Activated CD8-positive, alpha-beta memory T cell treated with anti-CD3 and anti-CD28 coated beads, Interleukin-2, amount 50 U/mL, for 48 hours (primary cell): ENCODE data around the gene PAGE4.

Source experiments
- DNase-seq: peaks from one replicate; pipeline ENCODE4 v3.0.0-alpha.2; 2020

Gene PAGE4

DNA sequence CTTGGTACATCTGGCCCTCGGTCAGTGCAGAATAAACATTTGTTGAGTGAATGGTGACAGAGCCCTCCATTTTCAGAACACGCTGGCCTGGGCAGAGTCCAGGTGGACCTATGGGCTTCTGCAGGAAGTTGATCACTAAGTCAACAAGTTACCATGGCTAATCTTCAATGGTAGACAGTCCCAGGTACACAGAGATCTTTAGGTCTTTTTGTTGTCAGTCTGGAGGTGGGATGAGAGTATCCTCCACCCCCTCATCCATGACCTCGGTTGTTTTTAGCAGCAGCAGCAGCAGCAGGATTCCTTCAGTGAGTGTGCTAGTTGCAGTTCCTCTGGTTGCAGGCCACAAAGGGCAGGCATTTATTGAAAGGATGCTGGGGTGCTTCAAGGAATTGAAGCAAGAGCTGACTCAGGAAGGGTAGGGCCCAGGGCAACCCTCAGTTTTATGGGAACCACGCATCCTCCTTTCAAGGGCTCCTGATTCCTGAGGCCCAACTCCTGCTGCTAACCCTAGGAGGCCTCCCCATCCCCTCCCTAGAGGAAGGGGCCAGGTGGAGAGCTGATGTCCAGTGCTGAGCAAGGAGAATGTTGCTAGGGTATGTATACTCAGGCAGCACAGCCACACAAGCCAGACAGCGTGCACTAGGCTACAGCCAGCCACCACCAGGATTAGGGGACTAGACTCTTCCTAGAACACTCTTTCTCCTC lies 48.4 kb downstream of the PAGE4 start:
- DNase-seq = no peak

DNA sequence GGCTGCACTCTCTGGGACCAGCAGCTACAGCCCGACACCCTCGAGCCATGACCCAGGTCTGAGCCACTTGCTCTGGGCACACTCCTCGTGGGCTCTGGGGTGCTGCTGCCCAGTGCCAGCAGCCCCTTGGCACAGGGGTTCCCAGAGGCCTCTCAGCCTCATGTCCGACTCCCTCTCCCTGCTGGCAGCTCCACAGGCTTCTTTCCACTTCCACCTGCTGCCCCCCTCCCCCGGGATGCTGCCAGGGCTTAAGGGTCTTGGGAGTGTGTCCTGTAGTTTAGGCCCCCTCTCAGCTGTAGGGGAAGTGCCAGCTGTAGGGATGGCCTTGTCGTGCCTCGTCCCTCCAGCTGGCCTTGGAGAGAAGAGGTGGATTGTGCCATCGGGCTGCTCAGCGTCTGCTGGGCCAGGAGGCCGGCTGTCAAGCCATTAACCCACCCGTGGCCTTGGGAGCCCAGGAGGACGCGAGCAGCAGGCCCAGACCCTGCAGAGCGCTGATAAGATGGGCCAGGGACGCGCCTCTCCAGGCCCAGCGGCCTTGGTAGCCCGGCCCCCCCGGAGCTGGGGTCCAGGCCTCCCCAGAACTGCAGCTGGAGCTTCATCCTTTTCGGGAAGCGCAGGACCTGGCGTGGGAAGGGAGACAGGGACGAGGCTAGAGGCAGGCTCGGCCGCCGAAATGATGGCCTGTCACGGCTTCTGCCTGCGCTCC lies 49.2 kb downstream of the PAGE4 start:
- DNase-seq = no peak

DNA sequence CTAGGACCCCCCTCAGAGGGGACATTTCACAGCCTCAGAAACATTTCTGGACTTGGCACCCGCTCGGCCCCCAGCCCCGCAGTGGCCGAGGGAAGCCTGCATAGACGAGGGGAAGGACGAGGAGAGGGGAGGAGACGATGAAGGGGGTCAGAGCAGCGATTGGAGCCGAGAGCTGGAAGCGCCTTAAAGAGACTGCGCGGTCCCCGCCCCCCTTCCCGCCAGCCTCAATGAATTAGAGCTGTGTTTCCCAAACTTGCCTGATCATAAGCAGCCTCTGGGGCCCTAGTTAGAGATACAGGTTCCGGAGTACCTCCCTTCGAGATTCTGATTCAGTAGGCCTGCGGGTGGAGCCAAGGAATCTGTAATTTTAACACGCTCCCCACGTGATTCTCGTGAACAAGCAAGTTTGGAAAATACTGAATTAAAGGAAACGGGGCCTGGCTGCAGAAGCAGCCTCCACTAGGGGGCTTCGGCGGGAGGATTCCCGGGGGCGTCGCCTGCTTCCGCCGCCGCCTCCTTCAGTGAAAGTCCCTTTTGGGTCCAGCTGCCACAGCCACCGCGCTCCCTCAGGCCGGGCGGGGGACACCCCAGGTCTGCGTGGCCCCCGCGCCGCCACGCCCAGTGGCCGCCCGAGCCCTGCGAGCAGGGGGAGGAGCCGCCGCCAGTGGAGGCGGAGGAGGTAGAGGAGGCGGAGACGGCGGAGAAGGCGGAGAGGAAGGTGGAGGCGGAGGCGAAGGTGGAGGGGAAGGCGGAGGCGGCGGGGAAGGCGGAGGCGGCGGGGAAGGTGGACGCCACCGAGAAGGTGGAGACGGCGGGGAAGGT lies 49.9 kb downstream of the PAGE4 start, which contains the start of gene USP27X:
Gene USP27X (plus strand): TSS at position 651 of the 822 bp plus-strand sequence. CDS start 824 bp downstream, outside the sequence.
- DNase-seq = peak; percentile 78

DNA sequence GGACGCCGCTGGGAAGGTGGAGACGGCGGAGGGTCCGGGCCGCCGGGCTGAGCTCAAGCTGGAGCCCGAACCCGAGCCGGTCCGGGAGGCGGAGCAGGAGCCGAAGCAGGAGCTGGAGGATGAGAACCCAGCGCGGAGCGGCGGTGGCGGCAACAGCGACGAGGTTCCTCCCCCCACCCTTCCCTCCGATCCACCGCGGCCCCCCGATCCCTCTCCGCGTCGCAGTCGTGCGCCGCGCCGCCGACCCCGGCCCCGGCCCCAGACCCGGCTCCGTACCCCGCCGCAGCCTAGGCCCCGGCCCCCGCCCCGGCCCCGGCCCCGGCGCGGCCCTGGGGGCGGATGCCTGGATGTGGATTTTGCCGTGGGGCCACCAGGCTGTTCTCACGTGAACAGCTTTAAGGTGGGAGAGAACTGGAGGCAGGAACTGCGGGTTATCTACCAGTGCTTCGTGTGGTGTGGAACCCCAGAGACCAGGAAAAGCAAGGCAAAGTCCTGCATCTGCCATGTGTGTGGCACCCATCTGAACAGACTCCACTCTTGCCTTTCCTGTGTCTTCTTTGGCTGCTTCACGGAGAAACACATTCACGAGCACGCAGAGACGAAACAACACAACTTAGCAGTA lies 50.7 kb downstream of the PAGE4 start:
- peak; percentile 51 for DNase-seq

DNA sequence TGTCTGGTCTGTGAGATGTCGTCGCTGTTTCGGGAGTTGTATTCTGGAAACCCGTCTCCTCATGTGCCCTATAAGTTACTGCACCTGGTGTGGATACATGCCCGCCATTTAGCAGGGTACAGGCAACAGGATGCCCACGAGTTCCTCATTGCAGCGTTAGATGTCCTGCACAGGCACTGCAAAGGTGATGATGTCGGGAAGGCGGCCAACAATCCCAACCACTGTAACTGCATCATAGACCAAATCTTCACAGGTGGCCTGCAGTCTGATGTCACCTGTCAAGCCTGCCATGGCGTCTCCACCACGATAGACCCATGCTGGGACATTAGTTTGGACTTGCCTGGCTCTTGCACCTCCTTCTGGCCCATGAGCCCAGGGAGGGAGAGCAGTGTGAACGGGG lies 51.6 kb downstream of the PAGE4 start:
- DNase-seq = no peak
